K562 (cell line): Measurements from ENCODE around the gene CPVL. TPM values are rescaled to one million over a fixed set of nuclear protein-coding genes. Genes with fewer than 3 reads are reported as not detected.
A peak's percentile ranks its signal among the peaks of the same experiment; 100 is the strongest.

ENCODE experiments used
- CREB1 ChIP-seq, 2 experiments: sonication (generic) in 1 of 2; formaldehyde crosslinking in 1 of 2; IDR thresholded peaks; 2 replicates each; pipeline versions ENCODE4 v1.6.1 to v1.8.0; 2012 to 2022; ENCODE audit warnings: inconsistent platforms in 1 of 2, mild to moderate bottlenecking in 1 of 2, missing genetic modification reagents in 1 of 2, moderate library complexity in 1 of 2
- MTA1 ChIP-seq: fragments of 450-650 bp; IDR thresholded peaks from 2 replicates; pipeline ENCODE4 v1.6.1; 2017; ENCODE audit warnings: borderline replicate concordance
- TFAP4 ChIP-seq: sonication (generic); formaldehyde crosslinking; IDR thresholded peaks from 2 replicates; pipeline ENCODE4 v1.8.0; 2022; ENCODE audit warnings: missing genetic modification reagents, mild to moderate bottlenecking, moderate library complexity, borderline replicate concordance
- ZNF212 ChIP-seq: fragments of 450-650 bp; formaldehyde crosslinking; IDR thresholded peaks from 2 replicates; pipeline ENCODE4 v1.4.0; 2020; ENCODE audit warnings: mild to moderate bottlenecking
- polyA plus RNA-seq, 8 experiments: library from polyadenylated mRNA; depleted of rRNA in 4 of 8; stranded (reverse) in 5 of 8; unstranded in 3 of 8; fragments of >200 nt; fragmentation: Nextera tagmentation in 2 of 8; fragmentation: Illumina TruSeq in 1 of 8; extraction: Ambion mirVana in 2 of 8; extraction: Trizol in 1 of 8; gene quantifications; 2 replicates each; pipeline versions ENCODE4 v1.2.1 to v1.2.3, GENCODE V29; 2011 to 2014; ENCODE audit warnings: inconsistent platforms in 1 of 8, missing spikeins in 1 of 8
- total RNA-seq, 7 experiments: library from RNA; depleted of rRNA in 6 of 7; stranded (reverse); fragments of >200 nt in 6 of 7; fragmentation: Illumina TruSeq in 2 of 7; extraction: Trizol in 2 of 7; gene quantifications; 2 replicates each; pipeline versions ENCODE4 v1.2.1 to v1.2.3, GENCODE V29; 2011 to 2021; ENCODE audit warnings: low replicate concordance in 1 of 7
- TF ChIP-seq, protein P1 (sequence below): sonication (generic); formaldehyde crosslinking; IDR thresholded peaks from 2 replicates; pipeline ENCODE4 v1.9.0; 2022; ENCODE audit warnings: mild to moderate bottlenecking, missing genetic modification reagents
- TF ChIP-seq, protein P2 (sequence below): sonication (generic); formaldehyde crosslinking; IDR thresholded peaks from 2 replicates; pipeline ENCODE4 v1.9.0; 2022; ENCODE audit warnings: mild to moderate bottlenecking, missing genetic modification reagents

CPVL gene
- total and polyA plus RNA-seq, 9 of the 15 experiments (the other 6 are each of a cell fraction or from before 2014, with no cell fraction given) = 0.89 to 2.4 (median 1.5) TPM

DNA sequence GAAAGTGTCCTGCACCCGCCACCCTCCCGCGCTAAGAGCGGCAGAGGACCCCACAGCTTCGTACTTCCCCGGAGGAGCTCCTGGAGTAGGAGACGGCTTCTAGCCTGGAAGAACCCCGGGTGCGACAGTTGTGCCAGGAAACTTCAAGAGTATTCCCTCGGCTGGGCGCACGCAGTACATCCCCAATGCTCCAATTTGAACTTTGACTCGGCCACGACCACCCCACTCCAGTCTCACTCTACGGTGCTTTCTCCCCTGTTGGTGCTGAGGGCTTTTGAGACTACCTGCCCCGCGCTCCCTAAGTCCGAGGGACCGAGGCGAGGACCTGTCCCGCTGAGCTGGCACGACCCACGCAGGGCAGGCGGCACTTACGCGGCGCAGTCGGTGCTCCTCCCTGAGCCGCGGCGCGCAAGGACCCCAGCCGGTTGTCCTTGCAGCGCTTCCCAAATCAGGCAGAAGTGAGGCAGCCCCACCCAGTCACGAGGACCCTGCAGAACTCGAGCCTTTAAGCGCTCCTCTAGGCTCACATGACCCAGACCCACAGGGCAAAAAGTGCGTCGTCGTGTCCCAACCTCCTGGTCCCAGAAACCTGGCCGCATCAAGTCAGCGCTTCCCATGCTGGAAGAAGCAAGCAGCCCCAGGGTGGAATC lies at the start of gene CPVL (continued):
- no peak for TF ChIP-seq MTA1
- no peak for TF ChIP-seq ZNF212 (CRISPR knock-in tag)
- TF ChIP-seq, protein P1, sequence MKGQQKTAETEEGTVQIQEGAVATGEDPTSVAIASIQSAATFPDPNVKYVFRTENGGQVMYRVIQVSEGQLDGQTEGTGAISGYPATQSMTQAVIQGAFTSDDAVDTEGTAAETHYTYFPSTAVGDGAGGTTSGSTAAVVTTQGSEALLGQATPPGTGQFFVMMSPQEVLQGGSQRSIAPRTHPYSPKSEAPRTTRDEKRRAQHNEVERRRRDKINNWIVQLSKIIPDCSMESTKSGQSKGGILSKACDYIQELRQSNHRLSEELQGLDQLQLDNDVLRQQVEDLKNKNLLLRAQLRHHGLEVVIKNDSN (CRISPR knock-in tag) = peak; percentile 84
- TF ChIP-seq, protein P2, sequence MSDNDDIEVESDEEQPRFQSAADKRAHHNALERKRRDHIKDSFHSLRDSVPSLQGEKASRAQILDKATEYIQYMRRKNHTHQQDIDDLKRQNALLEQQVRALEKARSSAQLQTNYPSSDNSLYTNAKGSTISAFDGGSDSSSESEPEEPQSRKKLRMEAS (CRISPR knock-in tag) = peak; percentile 52; the same call in 1 of the 2 replicates
- TF ChIP-seq TFAP4 = peak; percentile 61; the same call in 1 of the 2 replicates
- TF ChIP-seq CREB1 (IDR thresholded peaks at IDR 0.05) = no peak
- 0 out of 2 replicates have a peak, but pooled peaks have one; percentile 20 for TF ChIP-seq CREB1 (CRISPR knock-in tag; IDR thresholded peaks at IDR 0.05)
